CD4-positive, CD25-positive, alpha-beta regulatory T cell (primary cell): ENCODE measurements around the gene MSANTD2. TPM values are rescaled to one million over a fixed set of nuclear protein-coding genes. Genes with fewer than 3 reads are reported as not detected.

Experiments used
- ATAC-seq, 2 donors: fragments of 150-1000 bp; cut with Tn5 transposase; one replicate each; pipeline ENCODE4 v1.10.0; 2021; ENCODE audit warnings: low read depth in 2 of 2, moderate number of reproducible peaks in 2 of 2, moderate library complexity in 1 of 2
- DNase-seq, 3 donors: peaks; one replicate each; pipeline versions ENCODE4 v3.0.0 to v3.0.0-alpha.2; 2012 to 2022; ENCODE audit warnings: mixed read lengths in 1 of 3
- H3K27ac ChIP-seq: one replicate; pipeline ENCODE4 v1.7.0; 2013; ENCODE audit warnings: mild to moderate bottlenecking, low read length; ENCODE audit not compliant: insufficient read depth, poor library complexity, severe bottlenecking
- H3K27me3 ChIP-seq: one replicate; pipeline ENCODE4 v1.7.0; 2013; ENCODE audit warnings: low read length; ENCODE audit not compliant: control insufficient read depth, insufficient read depth
- H3K36me3 ChIP-seq: one replicate; pipeline ENCODE4 v1.7.0; 2013; ENCODE audit warnings: mild to moderate bottlenecking, low read length, moderate library complexity; ENCODE audit not compliant: control insufficient read depth, insufficient read depth
- H3K4me1 ChIP-seq: 2 replicates; pipeline ENCODE4 v1.7.0; 2013; ENCODE audit warnings: mild to moderate bottlenecking, low read length; ENCODE audit not compliant: insufficient read depth, control insufficient read depth, poor library complexity, severe bottlenecking
- H3K4me3 ChIP-seq: one replicate; pipeline ENCODE4 v1.7.0; 2013; ENCODE audit warnings: low read depth, mild to moderate bottlenecking, low read length, moderate library complexity
- H3K9me3 ChIP-seq, 2 experiments: 1 replicate in 1 of 2; 2 replicates in 1 of 2; pipeline ENCODE4 v1.7.0; 2013; ENCODE audit warnings: low read length in 2 of 2, mild to moderate bottlenecking in 1 of 2, moderate library complexity in 1 of 2; ENCODE audit not compliant: control insufficient read depth in 2 of 2
- H3K27ac Mint-ChIP-seq, 3 donors: one replicate each; pipeline ENCODE4 v1.8.0; 2020 to 2022; ENCODE audit warnings: mild to moderate bottlenecking in 3 of 3, mixed read lengths in 3 of 3, moderate library complexity in 2 of 3
- H3K27me3 Mint-ChIP-seq: one replicate; pipeline ENCODE4 v1.8.0; 2022; ENCODE audit warnings: mild to moderate bottlenecking, mixed read lengths
- H3K36me3 Mint-ChIP-seq: one replicate; pipeline ENCODE4 v1.8.0; 2020; ENCODE audit warnings: mixed read lengths
- H3K4me1 Mint-ChIP-seq, 4 donors: one replicate each; pipeline ENCODE4 v1.8.0; 2020 to 2022; ENCODE audit warnings: mixed read lengths in 4 of 4, mild to moderate bottlenecking in 1 of 4
- H3K4me3 Mint-ChIP-seq, 4 donors: one replicate each; pipeline ENCODE4 v1.8.0; 2020 to 2022; ENCODE audit warnings: mild to moderate bottlenecking in 4 of 4, mixed read lengths in 4 of 4, moderate library complexity in 3 of 4
- H3K9me3 Mint-ChIP-seq, 7 donors: one replicate each; pipeline ENCODE4 v1.8.0; 2020 to 2022; ENCODE audit warnings: mixed read lengths in 7 of 7, mild to moderate bottlenecking in 3 of 7, moderate library complexity in 2 of 7
- polyA plus RNA-seq, 4 donors: library from polyadenylated mRNA; unstranded; fragments of 300-500 nt; fragmentation: Illumina TruSeq; gene quantifications; one replicate each; pipeline ENCODE4 v1.2.3, GENCODE V29; 2021
- total RNA-seq: library from RNA; stranded (reverse); gene quantifications from one replicate; pipeline ENCODE4 v1.2.3, GENCODE V29; 2022

MSANTD2 gene
- total and polyA plus RNA-seq, 5 donors from 2014 or later, result 1.9 to 10.0 (median 4.2) TPM

GRCh38 chr11:124738713-124739478 lies 61.3 kb downstream of the MSANTD2 start:
- no peaks in the 10 kb centered on the region for H3K36me3 Mint-ChIP-seq
- peak overlapping the region in 1 of 3 donors; percentile 3 for H3K27ac Mint-ChIP-seq
- peak overlapping the region; percentile 80 to 90 (median 87) for H3K4me3 Mint-ChIP-seq
- H3K27me3 Mint-ChIP-seq, result peaks cover 40% of the 10 kb centered on the region
- Histone ChIP-seq H3K36me3 (no peaks in the 10 kb centered on the region), H3K27me3 (peaks cover 7% of the 10 kb centered on the region), H3K9me3 (no peaks in the 10 kb centered on the region), H3K4me3 (peak overlapping the region; percentile 32), H3K27ac (no peak overlapping the region), H3K4me1 (peaks cover 18% of the 10 kb centered on the region)
- H3K4me1 Mint-ChIP-seq, result peaks cover 4 to 24% (median 9%) of the 10 kb centered on the region in 4 donors
- H3K9me3 Mint-ChIP-seq, result no peaks in the 10 kb centered on the region
- ATAC-seq, result no peak
- no peak for DNase-seq

DNA sequence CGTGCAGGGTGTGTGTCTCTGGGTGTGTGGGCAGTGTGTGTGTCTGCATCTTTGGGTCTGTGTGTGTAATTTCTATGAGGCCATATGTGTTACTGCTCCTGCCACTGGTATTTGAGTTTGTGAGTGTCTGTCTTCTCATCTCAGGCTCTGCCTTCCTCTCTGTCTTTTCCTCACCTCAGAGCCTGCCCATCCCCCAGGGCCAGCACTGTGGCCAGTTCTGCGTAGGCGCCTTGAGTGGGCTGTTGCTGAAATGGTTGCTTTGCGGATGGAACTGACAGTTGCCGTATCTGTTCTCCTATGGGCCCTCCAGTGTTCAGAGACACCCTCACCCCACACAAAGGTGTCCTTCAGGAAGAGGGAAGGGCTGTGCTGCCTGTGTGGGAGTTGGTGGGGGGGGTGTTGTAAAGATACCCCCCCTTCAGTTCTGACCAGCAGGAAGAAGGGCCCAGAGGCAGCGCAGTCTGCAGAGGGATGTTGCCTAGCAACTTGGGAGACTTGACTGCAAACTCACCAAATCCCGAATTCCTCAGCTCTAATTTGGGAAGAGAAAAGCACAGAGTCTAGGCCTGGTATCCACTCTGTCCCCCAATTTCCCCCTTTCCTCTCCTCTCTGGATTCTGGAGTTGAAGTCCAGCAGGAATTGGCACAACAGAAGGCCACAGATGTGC lies 62.4 kb downstream of the MSANTD2 start:
- H3K4me1 ChIP-seq, result peaks cover 18% of the 10 kb centered on the region
- peak overlapping the region in 1 of 4 donors; percentile 33 for H3K4me3 Mint-ChIP-seq
- no peak for ATAC-seq
- no peak overlapping the region for H3K27ac ChIP-seq
- H3K36me3 ChIP-seq, result no peaks in the 10 kb centered on the region
- H3K9me3 Mint-ChIP-seq, result no peaks in the 10 kb centered on the region
- H3K4me3 ChIP-seq, result no peak overlapping the region
- DNase-seq, result no peak
- H3K27me3 Mint-ChIP-seq, result peaks cover 40% of the 10 kb centered on the region
- peaks cover 7% of the 10 kb centered on the region for H3K27me3 ChIP-seq
- H3K36me3 Mint-ChIP-seq, result no peaks in the 10 kb centered on the region
- H3K4me1 Mint-ChIP-seq, result peaks cover 4 to 24% (median 9%) of the 10 kb centered on the region in 4 donors
- no peaks in the 10 kb centered on the region for H3K9me3 ChIP-seq
- H3K27ac Mint-ChIP-seq, result no peak overlapping the region

DNA sequence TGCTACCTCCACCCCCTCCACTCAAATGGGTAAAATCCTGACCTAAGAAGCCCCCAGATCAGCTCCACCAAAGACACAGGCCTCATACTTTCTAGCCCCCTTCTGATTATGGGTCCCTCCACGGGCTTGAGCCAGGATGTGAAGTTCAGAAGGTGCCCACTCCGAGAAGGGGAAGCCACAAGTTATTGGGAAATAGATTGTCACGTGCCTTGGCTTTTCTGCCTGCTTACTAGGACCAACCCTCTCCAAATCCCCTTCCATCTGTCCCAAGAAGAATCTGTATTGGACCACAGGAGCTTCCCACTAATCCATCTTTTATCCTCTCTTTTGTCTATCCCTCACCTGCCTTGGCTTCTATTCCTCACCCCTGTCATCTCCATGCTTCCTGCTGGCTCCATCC lies 63.5 kb downstream of the MSANTD2 start:
- DNase-seq (no peak), ATAC-seq (no peak)
- Mint-ChIP-seq H3K4me1 (peaks cover 4 to 24% (median 9%) of the 10 kb centered on the region in 4 donors), H3K9me3 (no peaks in the 10 kb centered on the region), H3K4me3 (peak overlapping the region in 1 of 4 donors; percentile 5), H3K27me3 (peaks cover 40% of the 10 kb centered on the region), H3K27ac (no peak overlapping the region), H3K36me3 (no peaks in the 10 kb centered on the region)
- Histone ChIP-seq H3K36me3 (no peaks in the 10 kb centered on the region), H3K4me3 (no peak overlapping the region), H3K27me3 (peaks cover 7% of the 10 kb centered on the region), H3K9me3 (no peaks in the 10 kb centered on the region), H3K4me1 (peaks cover 18% of the 10 kb centered on the region), H3K27ac (no peak overlapping the region)

DNA sequence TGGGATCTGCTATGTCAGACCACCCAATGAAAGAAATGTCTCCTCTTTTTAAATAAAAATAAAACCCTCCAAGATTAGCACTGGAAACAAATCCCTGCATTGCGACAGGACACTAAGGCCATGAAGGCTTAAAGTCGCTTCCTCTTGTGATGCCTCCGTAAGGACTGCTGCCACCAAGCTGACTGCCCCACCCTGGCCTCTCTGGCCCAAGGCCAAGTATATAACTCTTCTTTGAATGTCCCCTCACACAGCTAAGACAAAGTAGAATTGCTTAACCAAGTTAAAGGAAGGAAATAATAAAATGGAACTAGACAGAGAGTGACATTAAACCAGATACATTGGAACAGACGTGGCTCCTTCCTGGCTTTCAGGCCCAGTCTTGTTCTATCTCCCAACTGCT lies 68.0 kb downstream of the MSANTD2 start:
- H3K4me3 Mint-ChIP-seq, result no peak overlapping the region
- ATAC-seq, result no peak
- H3K27me3 Mint-ChIP-seq, result peaks cover 19% of the 10 kb centered on the region
- Histone ChIP-seq H3K9me3 (no peaks in the 10 kb centered on the region), H3K4me1 (no peaks in the 10 kb centered on the region), H3K4me3 (no peak overlapping the region), H3K36me3 (no peaks in the 10 kb centered on the region), H3K27me3 (peaks cover 2% of the 10 kb centered on the region), H3K27ac (no peak overlapping the region)
- H3K9me3 Mint-ChIP-seq, result no peaks in the 10 kb centered on the region
- H3K27ac Mint-ChIP-seq, result no peak overlapping the region
- peaks cover 0 to 3% (median 0%) of the 10 kb centered on the region in 4 donors for H3K4me1 Mint-ChIP-seq
- no peak for DNase-seq
- H3K36me3 Mint-ChIP-seq, result no peaks in the 10 kb centered on the region

DNA sequence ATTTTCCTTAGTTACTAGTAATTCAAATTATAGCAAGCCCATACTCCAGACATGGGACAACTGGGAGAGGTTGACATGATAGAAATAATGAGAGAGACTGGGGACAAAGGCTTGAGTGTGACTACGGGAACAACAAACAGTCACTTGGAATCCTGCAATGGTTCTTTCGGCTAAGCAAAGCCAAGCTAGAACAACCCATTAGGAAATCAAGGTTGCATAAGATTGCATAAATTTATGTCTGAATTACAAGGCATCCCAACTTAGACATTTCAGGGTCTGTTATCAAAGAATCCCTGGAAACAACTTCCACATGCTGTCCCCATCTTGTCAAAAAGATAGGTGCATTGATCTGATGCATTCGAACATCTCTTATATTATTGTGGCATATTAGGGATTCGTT lies 70.6 kb downstream of the MSANTD2 start:
- peaks cover 21% of the 10 kb centered on the region for H3K27me3 Mint-ChIP-seq
- no peak for ATAC-seq
- no peaks in the 10 kb centered on the region for H3K9me3 Mint-ChIP-seq
- Histone ChIP-seq H3K27me3 (peaks cover 7% of the 10 kb centered on the region), H3K27ac (no peak overlapping the region), H3K4me1 (no peaks in the 10 kb centered on the region), H3K36me3 (no peaks in the 10 kb centered on the region), H3K9me3 (no peaks in the 10 kb centered on the region), H3K4me3 (no peak overlapping the region)
- H3K27ac Mint-ChIP-seq, result no peak overlapping the region
- no peak for DNase-seq
- no peaks in the 10 kb centered on the region for H3K36me3 Mint-ChIP-seq
- peaks cover 0 to 5% (median 1%) of the 10 kb centered on the region in 4 donors for H3K4me1 Mint-ChIP-seq
- no peak overlapping the region for H3K4me3 Mint-ChIP-seq

GRCh38 chr11:124728134-124728533 lies 72.1 kb downstream of the MSANTD2 start:
- no peaks in the 10 kb centered on the region for H3K9me3 Mint-ChIP-seq
- H3K36me3 ChIP-seq, result no peaks in the 10 kb centered on the region
- H3K9me3 ChIP-seq, result no peaks in the 10 kb centered on the region
- peaks cover 21% of the 10 kb centered on the region for H3K27me3 Mint-ChIP-seq
- H3K4me1 Mint-ChIP-seq, result peaks cover 0 to 5% (median 1%) of the 10 kb centered on the region in 4 donors
- no peak overlapping the region for H3K27ac ChIP-seq
- H3K4me3 Mint-ChIP-seq, result no peak overlapping the region
- H3K36me3 Mint-ChIP-seq, result no peaks in the 10 kb centered on the region
- peaks cover 10% of the 10 kb centered on the region for H3K27me3 ChIP-seq
- DNase-seq (no peak), ATAC-seq (no peak)
- no peak overlapping the region for H3K4me3 ChIP-seq
- no peak overlapping the region for H3K27ac Mint-ChIP-seq
- H3K4me1 ChIP-seq, result no peaks in the 10 kb centered on the region

DNA sequence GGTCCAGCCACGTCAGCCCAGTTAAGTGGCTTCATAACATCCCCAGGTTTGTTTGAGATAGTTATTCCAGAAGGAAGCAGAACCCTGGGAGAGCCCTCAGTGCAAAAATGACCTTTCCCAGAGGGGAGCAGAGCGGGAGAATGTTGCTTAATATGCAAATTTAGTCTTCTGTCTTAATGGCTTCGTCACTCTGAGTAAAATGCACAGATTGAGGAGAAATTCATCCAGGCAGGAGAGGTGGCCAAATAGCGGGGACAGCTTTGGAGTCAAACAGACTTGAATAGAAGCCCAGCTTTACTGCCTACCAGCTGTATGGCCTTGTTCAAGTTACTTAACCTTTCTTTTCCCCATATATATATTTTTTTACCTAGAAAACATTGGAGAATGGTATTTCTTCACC lies 72.7 kb downstream of the MSANTD2 start:
- ATAC-seq (no peak), DNase-seq (no peak)
- no peaks in the 10 kb centered on the region for H3K4me1 ChIP-seq
- Mint-ChIP-seq H3K36me3 (no peaks in the 10 kb centered on the region), H3K9me3 (no peaks in the 10 kb centered on the region), H3K4me3 (no peak overlapping the region), H3K27me3 (peaks cover 26% of the 10 kb centered on the region), H3K4me1 (peaks cover 0 to 10% (median 1%) of the 10 kb centered on the region in 4 donors), H3K27ac (no peak overlapping the region)
- H3K27ac ChIP-seq, result no peak overlapping the region
- no peak overlapping the region for H3K4me3 ChIP-seq
- no peaks in the 10 kb centered on the region for H3K36me3 ChIP-seq
- H3K27me3 ChIP-seq, result peaks cover 11% of the 10 kb centered on the region
- H3K9me3 ChIP-seq, result no peaks in the 10 kb centered on the region
